NCI-H146 (cell line): ENCODE measurements around the gene NRP1.

Experiments used
- DNase-seq: peaks from one replicate; lab custom pipeline; 2025; lab: John Stamatoyannopoulos, UW

NRP1 gene

DNA sequence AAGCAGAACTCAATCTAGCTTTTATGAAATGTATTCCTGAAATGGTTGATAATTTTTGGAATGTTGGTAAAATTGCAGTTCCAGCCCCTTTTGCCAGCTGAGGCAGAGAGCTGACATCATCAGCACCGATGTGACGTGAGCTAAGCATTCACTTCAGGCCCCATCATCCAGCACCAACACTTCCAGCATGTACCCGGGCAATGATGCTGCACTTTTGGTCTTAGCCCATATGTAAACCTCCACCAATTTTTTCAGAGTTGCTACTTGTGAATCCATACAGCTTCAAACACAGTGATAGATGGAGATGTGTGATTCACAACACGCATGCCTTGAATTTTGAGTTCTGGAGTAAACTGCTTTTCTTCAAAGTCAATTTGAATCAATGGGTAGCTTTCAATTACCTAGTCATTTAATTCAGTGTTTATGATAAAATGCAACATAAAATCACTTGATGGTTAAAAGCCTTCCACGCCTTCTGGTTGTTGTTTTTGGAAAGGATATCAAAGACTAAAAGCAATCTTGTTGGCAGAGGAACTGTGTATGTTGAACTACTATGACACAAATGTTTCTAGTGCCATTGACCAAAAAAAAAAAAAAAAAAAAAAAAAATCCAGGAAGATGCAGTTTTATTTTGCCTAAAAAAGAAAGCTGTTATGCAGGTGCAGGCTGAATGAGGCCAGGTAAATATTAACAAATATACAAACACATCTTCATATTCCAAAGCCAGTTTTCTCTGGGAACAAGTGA, 73.9 kb downstream of the NRP1 start:
- DNase-seq = no peak

DNA sequence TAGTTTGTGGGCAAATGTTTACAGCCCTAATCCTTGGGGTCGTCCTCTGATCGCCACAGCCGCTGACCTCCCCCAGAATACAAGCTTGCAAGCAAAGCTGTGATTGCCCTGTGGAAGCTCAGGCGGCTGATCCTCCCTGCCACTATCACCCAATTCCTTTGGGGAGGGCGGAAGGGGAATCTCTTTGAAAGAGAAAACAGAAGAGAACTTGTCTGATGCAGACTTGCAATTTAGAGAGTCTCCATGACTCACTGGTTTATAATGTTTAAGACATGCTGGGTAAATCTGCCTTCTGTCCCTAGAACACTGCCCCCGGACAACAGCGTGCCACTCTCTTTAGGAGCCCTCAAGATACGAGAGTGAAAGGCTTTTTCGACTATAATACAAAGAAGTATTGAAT, 75.5 kb downstream of the NRP1 start:
- DNase-seq = no peak

DNA sequence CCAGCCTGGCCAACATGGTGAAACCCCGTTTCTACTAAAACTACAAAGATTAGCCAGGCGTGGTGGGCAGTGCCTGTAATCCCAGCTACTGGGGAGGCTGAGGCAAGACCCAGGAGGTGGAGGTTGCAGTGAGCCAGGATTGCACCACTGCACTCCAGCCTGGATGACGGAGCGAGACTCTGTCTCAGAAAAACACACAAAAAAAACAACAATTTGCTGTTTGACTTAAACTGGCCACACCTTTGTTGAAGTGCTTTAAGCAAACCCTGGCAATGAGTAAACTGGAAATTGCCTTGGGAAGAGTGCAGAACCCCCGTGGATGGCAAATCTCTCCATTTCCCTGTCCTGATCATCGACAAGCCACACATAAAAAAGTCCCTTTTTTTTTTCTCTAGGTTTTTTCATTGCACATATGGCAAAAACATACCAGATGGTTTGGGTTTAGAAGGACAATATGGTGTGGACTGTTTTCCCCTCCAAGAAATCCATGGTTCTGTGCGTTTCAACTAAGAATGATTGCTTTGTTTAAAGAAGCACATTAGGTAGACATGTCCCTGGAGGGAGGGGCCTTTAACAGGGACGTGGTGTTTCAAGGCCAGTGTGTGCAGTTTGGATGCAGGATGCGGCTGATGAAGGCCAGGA, 76.9 kb downstream of the NRP1 start:
- DNase-seq = no peak

DNA sequence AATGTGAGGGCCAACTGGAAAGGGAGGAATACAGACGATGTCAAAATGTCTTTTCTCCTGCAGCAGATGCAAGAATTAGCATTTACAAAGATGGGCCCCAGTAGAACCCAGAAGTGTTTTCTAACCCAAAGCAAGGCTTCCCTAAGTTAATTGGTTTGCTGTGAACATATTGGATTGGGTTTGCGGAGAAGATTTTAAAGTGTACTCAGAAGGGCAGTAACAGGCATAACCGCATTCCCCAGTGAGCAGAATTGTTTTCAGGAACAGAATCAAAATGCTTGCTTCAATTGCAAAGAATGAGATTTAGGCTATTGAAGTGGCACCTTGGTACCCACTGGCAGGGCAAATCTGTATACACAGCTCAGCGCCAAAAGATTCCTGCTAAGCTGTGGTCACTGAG, 78.0 kb downstream of the NRP1 start:
- DNase-seq = no peak

GRCh38 chr10:33254556-33255160, 79.8 kb downstream of the NRP1 start:
- no peak for DNase-seq

GRCh38 chr10:33253411-33253810, 81.1 kb downstream of the NRP1 start:
- no peak for DNase-seq

- DNase-seq = no peak
Measured at GRCh38 chr10:33252794-33253203, 81.7 kb downstream of the NRP1 start.

- DNase-seq = no peak
Measured at GRCh38 chr10:33252324-33252723, 82.1 kb downstream of the NRP1 start.

- DNase-seq = no peak
Measured at GRCh38 chr10:33249659-33250345, 84.7 kb downstream of the NRP1 start.

- no peak for DNase-seq
Measured at GRCh38 chr10:33249137-33249536, 85.3 kb downstream of the NRP1 start.

DNA sequence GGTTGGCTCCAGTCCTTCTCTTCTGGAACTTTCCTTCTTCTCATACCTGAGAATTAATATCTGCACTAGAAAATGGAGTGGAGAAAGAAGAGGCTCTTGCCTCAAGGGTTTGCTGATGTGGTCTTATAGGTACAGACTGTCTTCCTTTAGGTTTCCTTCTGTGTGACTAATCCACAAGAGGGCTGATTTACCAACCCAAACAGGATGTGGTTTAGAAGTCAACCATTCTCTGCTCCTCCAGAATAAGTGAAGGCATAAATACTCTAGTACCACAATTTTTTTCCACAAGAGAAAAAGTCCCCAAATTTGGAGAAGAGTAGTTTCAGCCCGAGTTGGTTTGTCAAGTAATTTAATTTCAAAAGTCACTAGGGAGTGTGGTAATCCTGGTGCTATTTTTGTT, 85.8 kb downstream of the NRP1 start:
- no peak for DNase-seq

- no peak for DNase-seq
Measured at GRCh38 chr10:33247221-33247922, 87.1 kb downstream of the NRP1 start.

- DNase-seq = no peak
Measured at GRCh38 chr10:33245343-33245742, 89.1 kb downstream of the NRP1 start.

GRCh38 chr10:33244354-33244967, 90.0 kb downstream of the NRP1 start:
- DNase-seq = no peak

- no peak for DNase-seq
Measured at GRCh38 chr10:33243703-33244102, 90.8 kb downstream of the NRP1 start.

DNA sequence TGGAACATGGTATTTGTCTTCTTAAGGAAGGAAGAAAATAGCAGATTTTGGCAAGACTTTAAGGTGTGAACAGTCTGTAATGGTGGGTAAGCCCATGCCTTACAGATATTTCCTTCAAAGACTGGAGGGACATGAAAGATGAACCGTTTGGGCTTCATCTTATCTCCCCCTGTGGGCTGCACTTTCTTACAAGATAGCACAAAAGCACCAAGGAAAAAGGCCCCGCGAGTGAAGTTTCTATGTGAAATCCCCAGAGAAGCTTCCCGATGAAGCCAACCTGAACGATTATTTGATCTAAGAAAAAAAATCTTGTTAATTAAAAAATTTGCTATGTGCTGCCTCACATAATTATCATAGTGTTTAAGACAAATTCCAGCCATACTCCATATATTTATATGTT, 91.5 kb downstream of the NRP1 start:
- DNase-seq = no peak

GRCh38 chr10:33241351-33241750, 93.1 kb downstream of the NRP1 start:
- DNase-seq = no peak

DNA sequence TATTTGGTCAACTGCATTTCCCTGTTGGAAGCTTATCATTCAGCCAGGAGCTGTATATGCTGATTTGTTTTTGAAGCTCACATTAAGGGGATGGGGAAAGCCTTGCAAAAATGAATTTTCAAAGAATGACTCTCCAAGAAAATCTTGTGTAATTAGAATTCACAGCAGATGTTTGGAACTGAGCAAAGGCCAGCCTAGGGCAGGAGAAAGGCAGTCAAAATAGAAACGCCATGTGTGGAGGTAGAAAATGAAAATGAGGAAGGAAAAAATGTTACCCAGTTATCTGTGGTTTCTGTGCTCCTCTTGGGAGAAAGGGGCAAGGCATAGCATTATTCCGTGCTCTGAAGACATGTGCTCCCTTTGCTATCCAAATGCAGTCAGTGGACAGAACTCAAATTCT, 93.5 kb downstream of the NRP1 start:
- no peak for DNase-seq

GRCh38 chr10:33240258-33240657, 94.2 kb downstream of the NRP1 start:
- DNase-seq = no peak

- no peak for DNase-seq
Measured at GRCh38 chr10:33239257-33239656, 95.2 kb downstream of the NRP1 start.

- no peak for DNase-seq
Measured at GRCh38 chr10:33238643-33239042, 95.8 kb downstream of the NRP1 start.
